ENCODE data around the gene CNPY1.

CNPY1 gene

DNA sequence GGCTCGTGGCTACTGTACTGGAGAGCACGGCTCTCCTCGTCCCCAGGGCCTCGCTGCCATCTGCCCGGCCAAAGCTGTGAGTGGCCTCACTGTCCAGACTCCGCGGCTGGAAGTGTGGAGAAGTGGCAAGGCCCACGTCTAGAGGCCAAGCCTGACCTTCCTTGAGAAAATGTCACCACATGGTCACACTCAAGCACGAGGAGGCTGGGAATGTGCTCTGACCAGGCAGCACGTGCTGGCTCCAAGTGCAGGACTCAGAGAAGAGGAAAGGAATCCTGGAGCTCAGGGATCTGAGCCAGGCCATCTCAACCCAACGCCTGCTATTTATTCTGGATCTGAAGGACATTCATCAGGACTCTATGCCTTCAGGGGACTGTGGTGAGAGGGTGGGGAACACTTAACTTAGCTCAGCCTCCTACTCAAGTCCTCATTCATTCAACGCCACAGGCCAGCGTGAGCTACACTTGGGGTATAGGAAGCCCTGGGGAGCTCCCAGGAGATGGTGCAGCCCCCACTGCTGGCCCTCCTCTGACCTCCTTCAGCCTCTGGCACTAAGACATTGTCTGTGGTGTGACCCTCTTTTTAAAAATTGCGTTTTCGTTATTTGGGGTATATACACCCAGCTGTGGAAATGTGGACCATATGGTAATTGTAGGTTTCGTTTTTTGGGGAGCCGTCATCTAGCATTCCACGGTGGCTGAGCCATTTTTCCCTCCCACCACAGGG lies 59.4 kb downstream of the CNPY1 start:
- no peak for DNase-seq

DNA sequence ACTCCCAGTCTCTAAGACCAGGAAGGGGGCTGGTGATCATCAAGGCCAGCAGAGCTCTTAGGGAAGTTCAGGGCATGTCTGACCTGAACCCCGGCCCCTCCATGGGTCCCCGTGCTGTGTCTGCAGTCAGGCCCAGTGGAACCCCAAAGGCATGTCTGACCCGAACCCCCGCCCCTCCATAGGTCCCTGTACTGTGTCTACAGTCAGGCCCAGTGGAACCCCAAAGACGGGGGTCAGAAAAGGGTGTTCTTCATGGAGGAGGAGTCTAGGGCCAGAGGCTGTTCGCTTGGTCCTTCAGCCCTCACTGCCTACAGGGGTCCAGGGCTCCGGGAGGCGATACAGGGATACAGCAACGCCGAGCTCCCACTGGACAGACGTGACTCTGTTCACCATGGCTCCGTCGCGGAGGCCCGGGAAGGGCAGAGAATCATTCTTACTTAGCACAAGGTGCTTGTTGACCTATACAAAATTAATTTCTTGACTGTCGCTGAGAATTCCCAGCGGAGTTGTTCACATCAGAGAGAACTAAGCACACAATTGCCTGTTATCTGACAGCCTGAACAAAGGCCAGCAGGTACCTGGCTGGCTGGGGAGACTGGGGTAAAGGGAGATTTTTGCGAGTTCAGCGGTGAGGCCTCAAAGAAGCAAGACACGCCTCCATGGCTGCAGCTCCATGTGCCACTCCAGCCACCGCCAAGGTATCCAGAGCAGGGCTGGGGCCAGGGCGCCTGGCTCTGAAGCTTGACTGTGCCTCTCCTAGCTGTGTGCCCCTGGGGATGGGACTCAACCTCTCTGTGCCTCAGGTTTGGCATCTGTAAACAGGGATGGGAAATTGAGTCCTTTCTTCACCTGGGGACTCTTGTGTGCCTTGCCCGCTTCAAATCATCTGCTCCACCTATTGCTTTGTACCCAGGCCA lies 61.6 kb downstream of the CNPY1 start:
- DNase-seq = no peak

DNA sequence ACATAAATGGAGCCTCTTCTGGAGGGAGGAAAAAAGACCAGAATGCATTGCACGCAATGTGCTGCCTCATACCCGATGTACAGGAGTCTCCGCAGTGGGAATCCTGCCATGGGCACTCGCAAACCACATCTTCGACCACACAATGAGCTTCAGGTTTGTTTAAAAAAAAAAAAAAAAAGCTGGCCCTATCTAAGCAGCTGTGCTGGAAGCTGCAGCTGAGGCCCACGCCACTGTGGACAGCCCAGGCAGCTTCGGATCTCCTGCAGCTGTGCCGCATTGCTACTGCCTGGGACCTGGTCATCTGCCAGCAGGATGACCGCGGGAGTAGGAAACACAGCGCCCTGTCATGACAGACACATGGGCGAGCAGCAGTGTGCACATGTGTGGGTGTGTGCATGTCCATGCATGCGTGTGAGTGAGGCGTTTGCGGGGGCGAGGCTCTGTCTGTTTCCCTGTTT lies 62.5 kb downstream of the CNPY1 start:
- DNase-seq = no peak

DNA sequence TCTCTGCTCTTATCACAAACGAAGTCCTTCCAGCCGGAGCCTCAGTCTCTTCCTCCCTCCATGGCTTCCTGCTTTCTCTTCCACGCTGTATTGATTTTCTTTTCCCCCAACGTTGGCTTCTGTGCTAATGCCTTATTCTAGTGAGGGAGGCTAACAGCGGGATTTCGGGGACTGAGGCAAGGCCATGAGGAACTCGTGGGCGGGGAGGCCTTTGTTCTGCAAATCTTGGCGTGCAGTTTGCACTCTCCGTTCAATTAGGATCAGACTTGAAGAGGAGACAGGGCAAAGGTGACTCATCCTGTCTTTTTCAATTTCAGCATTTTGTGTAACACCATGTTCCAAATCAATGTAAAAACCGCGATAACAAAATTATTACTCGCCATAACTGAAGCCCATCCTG lies 63.1 kb downstream of the CNPY1 start:
- DNase-seq = no peak

DNA sequence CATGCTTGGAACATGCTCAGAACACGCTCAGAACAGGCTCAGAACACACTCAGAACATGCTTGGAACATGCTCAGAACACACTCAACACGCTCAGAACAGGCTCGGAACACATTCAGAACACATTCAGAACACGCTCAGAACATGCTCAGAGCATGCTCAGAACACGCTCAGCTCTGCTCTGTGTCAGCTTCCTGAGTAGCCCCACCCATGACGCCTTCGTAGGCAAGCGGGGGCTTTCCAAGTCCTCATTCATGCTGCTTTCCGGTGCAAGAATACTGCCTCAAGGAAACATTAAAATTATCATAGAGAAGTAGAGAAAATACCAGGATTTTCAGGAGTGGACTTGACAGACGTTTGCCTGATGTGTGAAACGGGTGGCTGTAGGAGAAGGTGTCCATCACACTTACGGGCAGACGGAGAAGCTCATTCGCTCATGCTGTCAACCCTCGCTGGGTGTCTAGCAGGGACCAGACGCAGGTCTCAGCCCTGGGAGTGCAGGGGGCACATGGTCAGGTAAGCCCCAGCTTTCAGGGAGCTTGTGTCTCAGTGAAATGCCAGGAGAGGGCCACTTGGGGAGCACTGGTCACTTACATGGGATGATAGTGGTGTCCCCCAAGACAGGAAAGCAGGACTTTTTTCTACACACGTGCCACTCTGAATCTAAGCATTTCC lies 63.7 kb downstream of the CNPY1 start:
- DNase-seq = no peak

DNA sequence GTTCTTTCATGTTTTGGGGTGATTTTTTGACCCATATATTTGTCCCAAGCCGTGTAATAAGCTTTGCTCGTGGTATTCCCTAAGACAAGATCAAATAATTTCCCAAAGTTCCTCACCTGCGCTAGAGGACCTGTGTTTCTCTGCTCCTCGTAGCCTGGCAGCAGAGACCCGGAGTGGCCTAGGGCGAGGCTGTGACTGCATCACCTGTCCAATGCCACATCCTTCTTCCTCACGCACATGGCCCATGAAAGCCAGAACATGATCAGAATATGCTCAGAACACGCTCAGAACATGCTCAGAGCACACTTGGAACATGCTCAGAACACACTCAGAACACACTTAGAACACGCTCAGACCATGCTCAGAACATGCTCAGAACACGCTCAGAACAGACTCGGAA lies 64.6 kb downstream of the CNPY1 start:
- DNase-seq = no peak

DNA sequence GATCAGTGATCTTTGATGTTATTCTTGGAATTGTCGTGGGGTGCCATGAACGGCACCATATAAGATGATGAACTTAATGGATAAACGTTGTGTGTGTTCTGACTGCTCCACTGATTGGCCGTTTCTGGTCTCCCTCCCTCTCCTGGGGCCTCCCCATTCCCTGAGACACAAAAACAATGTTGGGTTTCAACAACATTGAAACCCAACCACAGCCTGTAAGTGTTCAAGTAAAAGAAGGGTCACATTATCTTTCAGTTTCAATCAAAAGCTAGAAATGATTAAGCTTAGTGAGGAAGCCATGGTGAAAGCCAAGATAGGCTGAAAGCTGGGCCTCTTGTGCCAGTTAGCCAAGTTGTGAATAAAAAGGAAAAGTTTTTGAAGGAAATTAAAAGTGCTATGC lies 68.9 kb downstream of the CNPY1 start:
- no peak for DNase-seq

DNA sequence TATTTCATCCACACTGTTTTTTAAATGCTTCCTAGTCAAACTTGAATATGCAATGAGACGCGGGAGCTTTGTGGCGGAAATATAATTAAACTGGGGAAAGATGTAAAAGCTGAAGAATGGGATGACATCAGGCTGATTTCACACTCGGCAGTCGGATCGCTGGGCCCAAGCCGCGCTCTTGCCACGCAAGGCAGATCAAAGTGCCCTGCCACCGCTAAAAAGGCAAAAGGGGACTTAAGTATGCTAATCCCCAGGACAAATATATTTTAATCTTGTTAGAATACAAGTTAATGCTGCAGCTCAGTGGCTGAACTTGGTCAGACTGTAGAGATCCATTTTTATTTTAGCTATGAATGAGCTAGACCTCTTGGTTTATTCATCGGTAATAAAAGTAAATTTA lies 74.6 kb downstream of the CNPY1 start:
- DNase-seq = no peak

DNA sequence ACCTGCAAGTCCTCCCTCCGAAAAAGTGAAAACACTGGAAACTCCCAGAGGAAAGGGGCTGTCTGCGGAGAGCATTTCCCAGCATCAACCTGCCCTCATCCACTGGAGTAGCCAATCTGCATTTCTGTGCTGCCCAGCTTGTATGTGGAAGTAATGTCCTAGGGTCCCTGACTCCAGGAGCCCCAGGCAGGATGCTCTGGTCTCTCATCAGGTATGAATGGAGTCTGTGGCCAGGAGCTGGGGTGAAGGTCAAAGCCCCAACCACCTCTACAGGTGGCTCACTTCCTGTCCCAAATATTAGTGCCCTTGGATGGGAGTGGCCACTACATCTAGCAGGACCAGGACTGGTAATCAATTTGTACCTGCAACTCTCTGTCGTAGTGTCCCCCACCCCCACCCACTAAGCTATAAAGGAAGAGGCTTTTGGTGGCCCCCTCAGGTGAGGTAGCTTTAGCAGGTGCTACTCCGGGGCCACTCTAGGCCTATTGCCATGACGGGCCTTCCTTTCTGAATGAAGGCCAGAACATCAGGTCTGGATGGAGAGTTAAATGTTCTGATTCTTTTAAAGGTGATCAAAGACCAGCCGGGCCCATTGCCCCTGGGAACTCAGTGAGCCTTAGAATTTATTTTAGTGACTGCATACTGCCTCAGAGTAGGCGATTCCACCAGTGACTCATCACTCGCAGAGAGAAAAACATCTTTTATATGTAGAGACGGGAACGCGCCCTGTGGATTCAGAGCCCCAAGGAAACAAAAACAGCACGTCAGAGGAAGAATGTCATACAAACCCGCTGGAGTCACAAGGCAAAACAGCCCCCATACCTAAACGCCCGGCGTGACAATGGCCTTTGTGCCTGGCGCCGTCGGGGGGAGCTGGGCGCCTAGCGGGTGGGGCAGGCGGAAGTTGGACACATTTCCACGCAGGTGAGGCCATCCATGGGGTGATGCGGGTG lies 75.4 kb downstream of the CNPY1 start:
- no peak for DNase-seq

DNA sequence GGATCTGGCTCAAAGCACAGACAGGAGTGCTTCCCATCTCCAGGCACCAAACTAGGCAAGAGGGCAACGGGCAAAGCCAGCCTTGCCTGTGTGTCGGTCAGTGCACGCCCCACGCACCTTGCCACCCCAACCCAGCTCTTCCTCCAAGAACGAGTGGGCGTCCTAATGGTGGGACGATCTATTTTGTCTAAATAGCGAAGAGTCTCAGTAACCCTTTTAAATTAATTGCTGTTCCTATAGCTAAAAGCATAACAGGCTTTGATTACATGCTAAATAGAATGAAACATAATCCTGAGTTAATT lies 76.2 kb downstream of the CNPY1 start:
- no peak for DNase-seq

DNA sequence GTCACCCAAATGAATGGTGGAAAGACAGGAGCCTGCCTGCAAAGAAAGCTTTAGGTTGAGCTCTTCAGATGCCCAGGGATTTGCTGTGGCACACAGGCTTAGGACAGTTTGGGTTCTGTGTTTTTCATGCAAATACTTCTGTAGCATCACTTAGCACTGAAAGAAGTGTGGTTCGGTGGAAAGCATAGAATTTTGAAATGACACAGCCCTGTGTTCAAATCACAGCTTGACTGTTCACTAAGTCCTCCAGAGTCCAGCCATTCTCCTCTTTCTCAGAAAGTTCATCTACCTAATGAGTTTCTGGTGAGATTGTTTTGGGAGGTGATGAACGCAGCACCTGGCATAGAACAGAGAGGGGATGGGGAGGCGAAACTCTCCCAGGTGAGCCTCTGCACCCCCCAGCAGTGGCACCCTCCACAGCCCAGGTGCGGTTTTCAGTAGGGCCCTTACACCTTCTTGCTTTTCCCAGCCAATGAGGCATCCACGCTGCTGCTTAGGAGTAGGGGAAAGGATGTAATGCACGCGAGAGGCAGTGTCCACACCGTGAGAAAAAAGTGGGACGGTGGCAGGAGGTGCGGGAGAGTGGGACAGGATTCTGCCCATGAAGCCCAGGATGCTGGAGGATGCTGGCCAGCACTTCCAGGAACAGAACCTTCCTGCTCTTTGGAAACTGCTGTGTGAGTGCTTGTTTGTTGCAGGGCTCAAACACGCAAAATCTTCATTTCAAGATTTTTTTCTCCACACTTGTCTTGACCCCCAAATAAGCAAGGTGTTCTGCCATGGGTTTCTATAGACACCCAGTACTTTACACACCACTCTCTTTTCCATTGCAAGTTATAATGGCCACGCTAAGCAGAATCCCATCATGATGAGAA lies 76.8 kb downstream of the CNPY1 start:
- no peak for DNase-seq

DNA sequence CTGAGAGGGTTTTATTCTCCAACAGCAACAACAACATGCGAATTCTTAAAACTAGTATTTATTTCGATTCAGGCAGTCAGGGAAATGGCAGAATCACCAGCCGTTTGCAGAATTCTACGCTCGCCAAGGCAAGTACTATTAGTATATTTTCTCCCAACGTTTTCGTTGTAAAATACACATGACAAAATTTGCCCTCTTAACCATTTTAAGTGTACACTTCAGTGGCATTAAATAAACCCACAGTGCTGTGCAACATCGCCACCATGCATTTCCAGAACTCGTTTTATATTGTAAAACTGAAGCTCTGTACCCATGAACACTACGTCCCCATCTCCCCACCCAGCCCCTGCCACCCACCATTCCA lies 77.6 kb downstream of the CNPY1 start:
- no peak for DNase-seq

DNA sequence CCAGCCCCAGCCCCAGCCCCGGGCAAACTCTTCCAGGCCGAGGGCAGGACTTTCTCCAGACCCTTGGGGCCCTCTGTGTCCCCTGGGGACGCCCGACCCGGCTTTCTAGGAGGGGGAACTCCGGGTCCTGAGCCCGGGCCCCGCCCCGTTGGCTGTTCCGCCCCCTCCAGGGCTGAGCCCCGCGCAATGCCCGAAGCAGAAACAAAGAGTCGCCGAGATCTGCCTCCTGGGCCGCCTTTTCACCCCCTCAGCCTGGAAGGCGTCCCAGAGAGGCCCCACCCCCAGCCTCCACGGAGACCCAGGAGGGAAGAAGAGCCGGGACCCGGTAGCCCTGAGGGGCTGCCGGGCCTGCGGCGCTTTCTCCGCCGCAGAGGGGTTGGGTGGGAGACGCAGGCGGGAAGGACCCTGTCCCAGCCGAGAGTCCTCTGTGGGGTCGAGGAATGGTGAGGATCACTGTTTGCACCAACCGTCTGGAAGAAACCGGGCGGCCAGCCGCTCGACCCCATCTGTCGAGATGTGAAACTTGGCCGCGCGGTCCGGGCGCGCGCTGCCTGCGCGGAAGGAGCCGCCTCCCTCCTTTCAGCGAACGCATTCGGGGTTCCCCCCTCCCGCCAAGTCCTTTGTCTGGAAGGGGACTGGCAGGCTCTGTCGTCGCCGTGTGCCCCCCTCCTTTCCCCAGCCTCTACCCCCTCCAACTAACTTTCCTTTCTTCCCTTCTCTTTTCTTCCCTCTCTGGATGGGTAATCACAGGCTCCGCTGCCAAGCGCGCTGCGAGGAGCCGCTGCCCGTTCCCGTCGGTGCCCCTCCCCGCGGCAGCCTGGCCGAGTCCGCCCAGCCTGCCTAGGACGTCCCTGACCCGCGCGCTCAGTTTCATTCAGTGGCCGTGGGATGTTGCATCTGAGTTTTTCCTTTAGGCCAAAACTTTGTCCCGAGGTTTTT lies 78.2 kb downstream of the CNPY1 start:
- no peak for DNase-seq

DNA sequence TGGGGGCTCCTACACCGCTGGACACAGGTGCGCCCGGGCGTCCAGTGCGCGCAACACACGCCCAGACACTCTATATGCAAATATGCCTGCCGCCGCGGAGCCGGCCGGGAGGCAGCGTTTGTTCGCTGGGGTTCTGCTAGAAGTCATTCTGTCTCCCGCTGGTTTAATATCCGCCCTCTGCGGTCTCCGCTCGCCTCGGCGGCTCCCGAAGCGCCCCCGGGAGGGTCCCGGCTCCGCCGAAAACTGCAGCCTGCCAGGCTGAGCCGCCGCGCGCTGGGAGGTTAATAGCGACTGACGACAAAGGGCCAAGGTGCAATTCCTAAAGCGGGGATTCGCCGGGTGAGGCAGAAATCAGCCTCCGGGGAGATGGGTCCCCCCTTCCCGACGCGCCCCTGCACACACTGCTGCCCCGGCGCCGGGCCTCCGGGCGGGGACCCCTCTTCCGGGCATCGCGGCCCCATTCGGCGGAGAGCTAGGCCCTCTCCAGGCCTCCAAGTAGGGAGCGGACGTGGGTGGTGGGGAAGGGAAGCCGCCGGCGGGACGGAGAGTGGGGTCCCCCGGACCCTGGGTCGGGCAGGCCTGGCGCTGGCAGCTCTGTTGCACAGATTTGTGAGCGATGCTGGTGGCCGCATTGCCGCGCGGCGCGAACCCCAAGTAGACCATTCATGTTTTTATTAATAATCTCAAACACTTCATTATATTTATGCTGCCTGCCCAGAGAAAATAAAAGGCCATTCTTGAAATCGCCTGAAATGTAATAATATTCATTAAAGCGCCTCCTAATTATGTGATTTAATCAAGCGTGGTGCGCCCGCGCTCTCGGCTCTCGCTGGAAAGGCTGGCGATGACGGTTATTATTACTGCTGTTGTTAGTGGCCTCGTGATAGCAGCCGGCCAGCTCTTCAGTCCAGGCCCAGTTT lies 79.3 kb downstream of the CNPY1 start:
- no peak for DNase-seq

DNA sequence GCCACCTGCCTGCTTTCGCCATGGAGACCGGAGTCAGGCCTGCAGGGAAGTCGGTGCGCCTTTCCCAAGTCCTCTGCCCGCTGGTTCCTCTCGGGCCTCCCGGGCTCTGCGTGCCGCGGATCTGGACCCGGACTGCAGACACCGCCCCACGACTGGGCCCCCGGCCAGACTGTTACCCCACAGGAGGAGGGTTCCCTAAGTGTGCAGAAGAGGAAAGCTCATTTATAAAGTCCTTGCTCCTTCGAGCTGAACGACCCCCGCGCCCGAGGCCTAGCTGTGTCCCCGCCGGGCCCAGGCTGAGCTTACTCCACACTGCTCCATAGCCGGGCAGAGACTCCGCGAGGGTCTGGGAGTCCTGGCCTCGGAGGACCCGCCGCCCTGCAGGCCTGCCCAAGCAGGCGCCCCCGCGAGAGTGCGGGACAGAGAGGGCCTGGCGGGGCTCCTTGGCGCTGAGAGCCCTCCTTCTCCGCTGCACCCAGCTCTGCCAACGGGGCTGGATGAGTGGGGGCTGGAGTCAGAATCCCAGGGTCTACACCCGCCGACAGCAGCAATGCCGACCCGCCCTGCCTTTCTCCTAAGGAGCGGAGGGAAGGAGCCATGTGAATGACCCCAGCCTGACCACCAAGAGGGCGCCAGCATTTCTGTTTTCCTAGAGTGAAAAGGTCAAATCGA lies 80.1 kb downstream of the CNPY1 start:
- no peak for DNase-seq

DNA sequence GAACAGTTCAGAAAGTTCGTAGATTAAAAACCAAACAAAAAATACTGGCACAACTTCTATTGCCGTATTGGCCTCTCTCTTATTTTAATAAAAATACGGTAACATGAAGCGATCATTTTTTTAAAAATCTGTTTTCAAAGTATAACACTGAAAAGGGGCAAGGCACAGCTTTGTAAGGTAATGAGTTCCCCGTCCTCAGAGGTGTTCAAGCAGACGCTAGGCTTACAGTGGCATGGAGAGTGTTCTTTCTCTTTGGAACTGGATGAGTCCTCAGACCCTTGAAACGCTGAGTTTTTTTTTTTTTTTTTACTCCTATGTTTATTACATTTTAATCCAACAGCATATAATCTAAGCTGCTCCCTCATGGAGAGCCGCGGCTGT lies 80.6 kb downstream of the CNPY1 start:
- no peak for DNase-seq

DNA sequence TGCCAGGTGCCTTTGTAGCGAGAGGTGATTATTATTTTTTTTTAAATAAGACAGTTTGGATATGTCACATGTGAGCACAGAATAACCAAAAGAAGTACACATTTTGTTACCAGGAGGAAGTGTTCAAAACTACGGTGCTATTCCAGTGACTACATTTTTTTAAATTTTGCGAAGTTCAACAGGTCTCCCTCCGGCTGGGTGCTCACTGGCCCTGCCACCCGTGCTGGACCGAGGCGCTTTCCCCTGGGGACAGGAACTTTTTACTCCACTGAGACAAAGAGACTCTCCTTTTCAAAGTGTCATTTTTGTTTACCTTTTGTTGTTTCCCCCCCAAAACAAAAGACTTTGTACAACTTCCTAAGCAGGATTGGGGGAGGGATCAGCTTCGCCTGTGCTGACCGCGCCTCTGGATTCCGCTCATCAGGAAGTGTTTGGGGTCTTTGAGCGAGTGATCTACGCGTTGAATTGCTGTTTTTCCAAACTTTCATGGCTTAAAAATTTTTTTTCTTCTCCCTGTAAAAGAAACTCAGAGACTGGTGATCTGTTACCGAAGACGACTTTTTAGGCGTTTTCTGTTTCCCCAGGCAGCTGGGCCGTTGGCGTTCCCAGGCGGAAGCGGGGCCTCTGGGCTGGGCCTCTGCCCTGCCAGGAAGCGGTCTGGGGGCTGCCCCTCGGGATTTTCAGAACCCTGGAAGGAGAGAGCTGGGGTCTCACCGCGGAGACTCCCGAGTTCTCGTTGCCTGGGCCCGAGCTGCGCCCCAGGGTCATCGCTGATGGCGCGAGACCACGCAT lies 81.2 kb downstream of the CNPY1 start:
- no peak for DNase-seq

DNA sequence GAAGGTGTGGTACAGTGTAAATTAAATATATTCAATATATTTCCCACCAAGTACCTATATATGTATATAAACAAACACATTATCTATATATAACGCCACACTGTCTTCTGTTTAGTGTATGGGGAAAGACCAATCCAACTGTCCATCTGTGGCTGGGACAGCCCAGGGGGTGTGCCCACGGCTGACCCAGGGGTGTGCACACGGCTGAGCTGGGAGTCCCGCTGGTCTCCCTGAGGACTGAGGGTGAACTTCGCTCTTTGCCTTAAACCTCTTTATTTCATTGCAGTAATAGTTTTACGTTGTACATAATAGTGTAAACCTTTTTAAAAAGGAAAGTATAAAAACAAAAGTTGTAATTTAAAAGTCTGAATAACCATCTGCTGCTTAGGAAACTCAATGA lies 82.2 kb downstream of the CNPY1 start:
- DNase-seq = no peak

All from NCI-H187 treated with DMSO at 0.1 percent for 48 hours (cell line).